NB4 (cell line): ENCODE results near the gene SIL1.

ENCODE experiments used
- DNase-seq: peaks from one replicate; pipeline ENCODE4 v3.0.0; 2010; ENCODE audit warnings: low read depth
- H3K4me3 ChIP-seq: one replicate; pipeline ENCODE4 v1.5.1; 2011; ENCODE audit warnings: mild to moderate bottlenecking, low read depth, low read length, moderate library complexity
- MYC ChIP-seq: IDR thresholded peaks from 2 replicates; pipeline ENCODE4 v1.6.1; 2011; ENCODE audit warnings: low read depth, low read length
- POLR2A ChIP-seq: IDR thresholded peaks from 2 replicates; pipeline ENCODE4 v1.6.1; 2011; ENCODE audit warnings: mild to moderate bottlenecking; ENCODE audit not compliant: insufficient read length; ENCODE audit errors: extremely low read depth
- TF ChIP-seq, protein P1 (sequence below): IDR thresholded peaks from one replicate; pipeline ENCODE4 v1.5.1; 2012; ENCODE audit warnings: low read depth, low read length
- TF ChIP-seq, protein P2 (sequence below): IDR thresholded peaks from 2 replicates; pipeline ENCODE4 v1.6.1; 2011; ENCODE audit warnings: low read depth, low read length

The SIL1 gene

DNA sequence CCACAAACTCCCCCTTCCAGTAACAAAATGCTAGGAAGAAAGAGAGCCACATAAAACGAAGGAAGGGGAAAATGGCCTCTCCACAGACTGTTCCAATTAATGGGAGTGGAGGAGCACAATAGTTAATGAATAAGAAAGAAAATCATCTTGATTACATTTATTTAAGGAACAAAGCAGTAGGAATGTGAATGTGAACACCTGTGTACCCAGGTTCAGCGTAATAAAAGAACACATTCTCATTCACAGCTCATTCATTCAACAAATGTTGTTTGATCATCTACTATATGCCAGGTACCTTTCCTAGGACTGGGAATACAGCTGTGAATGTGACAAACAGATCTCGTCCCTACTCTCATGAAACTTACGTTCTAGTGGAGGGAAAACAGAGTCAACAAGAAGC lies 35.7 kb downstream of the SIL1 start:
- TF ChIP-seq, protein P1, sequence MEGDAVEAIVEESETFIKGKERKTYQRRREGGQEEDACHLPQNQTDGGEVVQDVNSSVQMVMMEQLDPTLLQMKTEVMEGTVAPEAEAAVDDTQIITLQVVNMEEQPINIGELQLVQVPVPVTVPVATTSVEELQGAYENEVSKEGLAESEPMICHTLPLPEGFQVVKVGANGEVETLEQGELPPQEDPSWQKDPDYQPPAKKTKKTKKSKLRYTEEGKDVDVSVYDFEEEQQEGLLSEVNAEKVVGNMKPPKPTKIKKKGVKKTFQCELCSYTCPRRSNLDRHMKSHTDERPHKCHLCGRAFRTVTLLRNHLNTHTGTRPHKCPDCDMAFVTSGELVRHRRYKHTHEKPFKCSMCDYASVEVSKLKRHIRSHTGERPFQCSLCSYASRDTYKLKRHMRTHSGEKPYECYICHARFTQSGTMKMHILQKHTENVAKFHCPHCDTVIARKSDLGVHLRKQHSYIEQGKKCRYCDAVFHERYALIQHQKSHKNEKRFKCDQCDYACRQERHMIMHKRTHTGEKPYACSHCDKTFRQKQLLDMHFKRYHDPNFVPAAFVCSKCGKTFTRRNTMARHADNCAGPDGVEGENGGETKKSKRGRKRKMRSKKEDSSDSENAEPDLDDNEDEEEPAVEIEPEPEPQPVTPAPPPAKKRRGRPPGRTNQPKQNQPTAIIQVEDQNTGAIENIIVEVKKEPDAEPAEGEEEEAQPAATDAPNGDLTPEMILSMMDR, result no peak
- no peak for TF ChIP-seq MYC
- TF ChIP-seq, protein P2, sequence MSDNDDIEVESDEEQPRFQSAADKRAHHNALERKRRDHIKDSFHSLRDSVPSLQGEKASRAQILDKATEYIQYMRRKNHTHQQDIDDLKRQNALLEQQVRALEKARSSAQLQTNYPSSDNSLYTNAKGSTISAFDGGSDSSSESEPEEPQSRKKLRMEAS, result no peak
- TF ChIP-seq POLR2A, result no peak
- DNase-seq, result no peak
- no peak overlapping the region for H3K4me3 ChIP-seq

DNA sequence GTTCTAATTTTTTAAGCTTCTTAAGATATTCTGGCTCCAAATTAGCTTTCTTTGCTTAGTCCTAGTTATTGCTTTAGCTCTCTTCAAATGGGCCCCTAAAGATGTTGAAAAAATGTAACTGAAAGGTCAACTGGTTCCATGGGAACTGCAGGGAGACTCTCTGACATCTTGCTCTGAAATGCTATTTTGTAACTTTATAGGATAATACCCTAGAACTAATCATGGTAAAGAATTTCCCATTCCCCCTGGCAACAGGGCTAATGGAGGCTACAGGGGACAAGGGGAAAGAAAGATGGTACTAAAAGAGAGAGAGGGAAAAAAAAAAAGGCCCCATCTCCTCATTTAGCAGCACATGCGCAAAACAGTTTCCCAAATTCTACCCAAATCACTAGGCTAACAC lies 39.4 kb downstream of the SIL1 start:
- TF ChIP-seq MYC (no peak), POLR2A (no peak)
- TF ChIP-seq, protein P1, result no peak
- TF ChIP-seq, protein P2, result no peak
- no peak overlapping the region for H3K4me3 ChIP-seq
- no peak for DNase-seq

DNA sequence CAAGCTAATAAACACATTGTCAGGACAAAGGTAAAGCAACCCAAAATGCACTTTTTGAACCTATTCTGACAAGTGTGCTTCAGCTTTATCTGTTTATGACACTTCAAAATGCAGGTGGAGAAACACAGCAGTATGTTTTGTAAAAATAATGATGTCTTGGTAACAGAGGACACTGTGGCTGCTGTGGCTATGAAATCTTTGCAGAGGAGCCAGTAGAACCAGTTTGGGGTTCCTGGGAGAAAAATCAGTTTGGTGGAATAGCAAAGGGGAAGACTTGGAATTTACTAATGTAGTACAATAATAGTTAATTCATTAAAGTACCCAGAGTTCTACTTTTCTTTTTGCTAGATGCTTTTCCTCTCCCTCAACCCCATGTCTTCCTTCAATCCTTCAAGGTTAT lies 40.6 kb downstream of the SIL1 start:
- no peak overlapping the region for H3K4me3 ChIP-seq
- DNase-seq, result no peak
- TF ChIP-seq, protein P1, result no peak
- TF ChIP-seq, protein P2, result no peak
- TF ChIP-seq POLR2A, result no peak
- TF ChIP-seq MYC, result no peak

DNA sequence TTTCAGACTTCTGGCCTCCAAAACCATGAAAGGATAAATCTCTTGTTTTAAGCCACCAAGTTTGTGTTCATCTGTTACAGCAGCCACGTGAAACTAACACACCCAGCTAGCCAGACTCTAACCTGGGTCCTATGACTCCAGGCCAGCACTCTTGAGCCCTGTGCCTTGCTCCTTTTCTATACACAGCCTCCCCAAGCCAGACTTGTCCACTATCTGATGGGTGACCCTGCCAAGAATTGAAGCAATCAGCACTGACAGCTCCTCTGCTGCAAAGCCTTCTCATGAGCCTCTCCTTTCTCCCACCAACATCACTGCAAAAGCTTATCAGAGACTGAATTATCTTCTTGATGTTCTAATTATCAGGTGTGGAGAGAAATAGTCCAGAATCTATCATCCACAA lies 41.4 kb downstream of the SIL1 start:
- DNase-seq, result no peak
- TF ChIP-seq POLR2A, result no peak
- TF ChIP-seq, protein P2, result no peak
- no peak for TF ChIP-seq MYC
- TF ChIP-seq, protein P1, result no peak
- no peak overlapping the region for H3K4me3 ChIP-seq

DNA sequence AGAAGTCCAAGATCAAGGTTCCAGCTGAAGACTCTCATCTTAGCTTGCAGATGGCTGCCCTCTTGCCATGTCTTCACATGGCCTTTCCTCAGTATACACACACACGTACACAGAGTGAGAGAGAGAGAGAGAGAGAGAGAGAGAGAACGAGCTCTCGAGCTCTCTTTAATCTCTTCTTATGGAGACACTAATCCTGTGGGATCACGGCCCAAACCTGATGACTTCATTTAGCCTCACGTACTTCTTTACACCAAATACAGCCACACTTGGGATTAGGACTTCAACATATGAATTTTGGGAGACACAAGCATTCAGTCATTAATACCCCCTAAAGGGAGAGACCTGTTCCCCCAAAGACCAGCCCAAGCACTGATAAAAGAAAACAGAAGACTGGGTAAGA lies 42.8 kb downstream of the SIL1 start:
- TF ChIP-seq, protein P1, result no peak
- TF ChIP-seq, protein P2, result no peak
- TF ChIP-seq MYC, result no peak
- TF ChIP-seq POLR2A, result no peak
- no peak for DNase-seq
- H3K4me3 ChIP-seq, result no peak overlapping the region

DNA sequence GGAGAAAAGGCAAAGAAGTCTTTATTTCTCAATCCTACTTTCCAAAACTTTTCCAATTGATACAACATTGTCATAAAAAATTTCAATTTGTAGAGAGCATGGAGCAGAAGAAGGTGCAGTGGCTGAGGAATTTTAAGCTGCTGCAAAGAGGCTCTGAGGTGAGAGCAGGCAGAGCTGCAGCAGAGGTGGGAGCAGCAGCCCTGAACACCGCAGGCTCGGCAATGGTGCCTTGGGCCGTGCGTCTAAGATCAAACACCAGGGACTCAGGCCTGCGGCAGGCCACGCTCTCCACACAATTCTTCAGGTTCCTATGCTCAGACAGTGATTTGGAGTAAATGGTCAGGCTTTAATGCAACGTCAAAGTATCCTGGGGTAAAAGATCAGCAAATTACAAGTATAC lies 46.3 kb downstream of the SIL1 start:
- H3K4me3 ChIP-seq, result no peak overlapping the region
- TF ChIP-seq MYC (no peak), POLR2A (no peak)
- TF ChIP-seq, protein P1, result no peak
- TF ChIP-seq, protein P2, result no peak
- DNase-seq, result no peak
